OCI-LY1 (cell line): ENCODE data around the gene GNS.

Experiments used
- H2AFZ ChIP-seq: fragments of 200-600 bp; sonication (generic), shearing (Covaris generic); 2 replicates; pipeline ENCODE4 v1.6.0; 2014; ENCODE audit warnings: antibody characterized with exemption, mild to moderate bottlenecking, low read length
- H3F3A ChIP-seq: fragments of 200-600 bp; sonication (generic), shearing (Covaris generic); 2 replicates; pipeline ENCODE4 v1.6.0; 2014; ENCODE audit warnings: mild to moderate bottlenecking, antibody characterized with exemption, low read length, moderate library complexity; ENCODE audit not compliant: insufficient read depth
- H3K27ac ChIP-seq: fragments of 200-600 bp; sonication (generic); 2 replicates; pipeline ENCODE4 v1.5.1; 2014; ENCODE audit warnings: low read length, mixed run types, mild to moderate bottlenecking, low read depth; ENCODE audit not compliant: poor library complexity, severe bottlenecking
- H3K27me3 ChIP-seq: fragments of 200-600 bp; sonication (generic); 2 replicates; pipeline ENCODE4 v1.6.0; 2014; ENCODE audit warnings: antibody characterized with exemption, mild to moderate bottlenecking, low read length, moderate library complexity; ENCODE audit not compliant: insufficient read depth
- H3K36me3 ChIP-seq: fragments of 200-600 bp; sonication (generic); 2 replicates; pipeline ENCODE4 v1.6.1; 2014; ENCODE audit warnings: mild to moderate bottlenecking, antibody characterized with exemption, low read length, moderate library complexity, mixed read lengths; ENCODE audit not compliant: insufficient read depth
- H3K4me1 ChIP-seq: fragments of 200-600 bp; sonication (generic); 2 replicates; pipeline ENCODE4 v1.5.1; 2014; ENCODE audit warnings: mild to moderate bottlenecking, low read length, moderate library complexity; ENCODE audit not compliant: insufficient read depth, severe bottlenecking
- H3K4me2 ChIP-seq: fragments of 200-600 bp; sonication (generic), shearing (Covaris generic); 2 replicates; pipeline ENCODE4 v1.6.1; 2014; ENCODE audit warnings: low read length
- H3K4me3 ChIP-seq: fragments of 200-600 bp; sonication (generic); 2 replicates; pipeline ENCODE4 v1.5.1; 2014; ENCODE audit warnings: low read length, low read depth, mild to moderate bottlenecking, mixed read lengths; ENCODE audit not compliant: poor library complexity, severe bottlenecking
- H3K79me2 ChIP-seq: fragments of 200-600 bp; shearing (Covaris generic); 2 replicates; pipeline ENCODE4 v1.6.1; 2016; ENCODE audit warnings: mixed run types, low read length, mixed read lengths; ENCODE audit not compliant: insufficient read depth
- H3K9ac ChIP-seq: fragments of 200-600 bp; sonication (generic), shearing (Covaris generic); 2 replicates; pipeline ENCODE4 v1.6.1; 2014; ENCODE audit warnings: mild to moderate bottlenecking, low read length, mixed read lengths
- H3K9me2 ChIP-seq: fragments of 200-600 bp; sonication (generic), shearing (Covaris generic); 2 replicates; pipeline ENCODE4 v1.6.1; 2014; ENCODE audit warnings: low read depth, mild to moderate bottlenecking, low read length, mixed read lengths
- H3K9me3 ChIP-seq: fragments of 200-600 bp; shearing (Covaris generic); 2 replicates; pipeline ENCODE4 v1.6.1; 2014; ENCODE audit warnings: low read length, mixed read lengths
- H4K20me1 ChIP-seq: fragments of 200-600 bp; sonication (generic), shearing (Covaris generic); 2 replicates; pipeline ENCODE4 v1.6.0; 2016; ENCODE audit warnings: mild to moderate bottlenecking, low read length; ENCODE audit not compliant: insufficient read depth
- EZH2 ChIP-seq: fragments of 200-600 bp; sonication (generic), shearing (Covaris generic); IDR thresholded peaks from 2 replicates; pipeline ENCODE4 v1.8.0; 2017; ENCODE audit warnings: borderline replicate concordance, mixed run types, mild to moderate bottlenecking, antibody characterized with exemption, low read length, moderate library complexity, mixed read lengths
- TF ChIP-seq, protein P1 (sequence below): fragments of 200-600 bp; sonication (generic), shearing (Covaris generic); IDR thresholded peaks from 2 replicates; pipeline ENCODE4 v1.5.1; 2017; ENCODE audit warnings: mild to moderate bottlenecking, antibody characterized with exemption, low read length, moderate library complexity, mixed read lengths

The GNS gene

DNA sequence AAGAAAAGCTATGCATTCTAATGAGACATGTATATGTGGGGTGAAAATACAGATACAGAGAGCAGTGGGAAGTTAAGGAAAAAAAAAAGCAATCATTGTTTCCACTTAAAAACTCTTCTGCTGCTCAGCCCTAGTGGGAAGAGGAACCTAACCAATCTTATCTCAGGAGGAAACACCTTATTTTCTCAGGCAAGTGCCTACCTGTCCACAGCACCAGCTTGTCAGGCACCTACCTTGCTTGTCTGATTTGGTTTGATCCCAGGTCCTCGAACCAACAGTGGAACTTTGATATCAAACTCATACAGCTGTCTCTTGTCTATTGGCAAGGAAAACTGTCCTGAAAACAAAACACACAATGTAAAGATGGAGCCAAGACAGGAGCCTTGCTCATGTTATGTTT lies 22.4 kb downstream of the GNS start:
- no peak overlapping the region for H3K9ac ChIP-seq
- peaks cover 59% of the 10 kb centered on the region for H3K36me3 ChIP-seq
- TF ChIP-seq, protein P1, sequence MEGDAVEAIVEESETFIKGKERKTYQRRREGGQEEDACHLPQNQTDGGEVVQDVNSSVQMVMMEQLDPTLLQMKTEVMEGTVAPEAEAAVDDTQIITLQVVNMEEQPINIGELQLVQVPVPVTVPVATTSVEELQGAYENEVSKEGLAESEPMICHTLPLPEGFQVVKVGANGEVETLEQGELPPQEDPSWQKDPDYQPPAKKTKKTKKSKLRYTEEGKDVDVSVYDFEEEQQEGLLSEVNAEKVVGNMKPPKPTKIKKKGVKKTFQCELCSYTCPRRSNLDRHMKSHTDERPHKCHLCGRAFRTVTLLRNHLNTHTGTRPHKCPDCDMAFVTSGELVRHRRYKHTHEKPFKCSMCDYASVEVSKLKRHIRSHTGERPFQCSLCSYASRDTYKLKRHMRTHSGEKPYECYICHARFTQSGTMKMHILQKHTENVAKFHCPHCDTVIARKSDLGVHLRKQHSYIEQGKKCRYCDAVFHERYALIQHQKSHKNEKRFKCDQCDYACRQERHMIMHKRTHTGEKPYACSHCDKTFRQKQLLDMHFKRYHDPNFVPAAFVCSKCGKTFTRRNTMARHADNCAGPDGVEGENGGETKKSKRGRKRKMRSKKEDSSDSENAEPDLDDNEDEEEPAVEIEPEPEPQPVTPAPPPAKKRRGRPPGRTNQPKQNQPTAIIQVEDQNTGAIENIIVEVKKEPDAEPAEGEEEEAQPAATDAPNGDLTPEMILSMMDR: no peak
- no peak for TF ChIP-seq EZH2
- no peak overlapping the region for H3K4me2 ChIP-seq
- H3K4me3 ChIP-seq: no peak overlapping the region
- H3K79me2 ChIP-seq: no peaks in the 10 kb centered on the region
- no peak overlapping the region for H2AFZ ChIP-seq
- no peaks in the 10 kb centered on the region for H3K27me3 ChIP-seq
- H3K27ac ChIP-seq: no peak overlapping the region
- no peaks in the 10 kb centered on the region for H3K9me3 ChIP-seq
- H3K4me1 ChIP-seq: no peaks in the 10 kb centered on the region
- H3F3A ChIP-seq: no peaks in the 10 kb centered on the region
- no peaks in the 10 kb centered on the region for H4K20me1 ChIP-seq
- H3K9me2 ChIP-seq: no peaks in the 10 kb centered on the region

DNA sequence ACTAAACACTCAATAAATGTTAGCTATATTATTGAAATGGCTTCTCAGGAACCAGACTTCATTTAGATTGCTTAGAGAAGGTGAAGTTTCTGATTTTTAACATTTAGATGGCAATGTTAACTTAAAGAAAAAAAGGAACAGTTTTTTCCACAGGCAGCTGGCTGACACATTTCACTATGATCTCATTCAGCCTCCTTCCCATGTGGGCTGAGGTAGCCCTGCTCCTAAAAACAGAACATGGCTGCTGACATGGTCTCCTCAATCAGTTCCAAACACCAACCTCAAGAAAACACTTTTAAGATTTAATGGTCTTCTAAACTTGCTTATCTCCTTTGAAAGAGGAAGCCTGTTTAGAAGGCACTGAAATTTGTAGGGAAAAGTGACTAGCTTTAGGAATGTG lies 23.8 kb downstream of the GNS start:
- H3K9ac ChIP-seq: no peak overlapping the region
- no peaks in the 10 kb centered on the region for H3K4me1 ChIP-seq
- H4K20me1 ChIP-seq: no peaks in the 10 kb centered on the region
- no peaks in the 10 kb centered on the region for H3K9me2 ChIP-seq
- H3K4me2 ChIP-seq: no peak overlapping the region
- no peak overlapping the region for H3K4me3 ChIP-seq
- no peaks in the 10 kb centered on the region for H3K27me3 ChIP-seq
- no peaks in the 10 kb centered on the region for H3F3A ChIP-seq
- no peaks in the 10 kb centered on the region for H3K9me3 ChIP-seq
- TF ChIP-seq EZH2: no peak
- TF ChIP-seq, protein P1: no peak
- H3K27ac ChIP-seq: no peak overlapping the region
- peaks cover 56% of the 10 kb centered on the region for H3K36me3 ChIP-seq
- no peaks in the 10 kb centered on the region for H3K79me2 ChIP-seq
- H2AFZ ChIP-seq: no peak overlapping the region

DNA sequence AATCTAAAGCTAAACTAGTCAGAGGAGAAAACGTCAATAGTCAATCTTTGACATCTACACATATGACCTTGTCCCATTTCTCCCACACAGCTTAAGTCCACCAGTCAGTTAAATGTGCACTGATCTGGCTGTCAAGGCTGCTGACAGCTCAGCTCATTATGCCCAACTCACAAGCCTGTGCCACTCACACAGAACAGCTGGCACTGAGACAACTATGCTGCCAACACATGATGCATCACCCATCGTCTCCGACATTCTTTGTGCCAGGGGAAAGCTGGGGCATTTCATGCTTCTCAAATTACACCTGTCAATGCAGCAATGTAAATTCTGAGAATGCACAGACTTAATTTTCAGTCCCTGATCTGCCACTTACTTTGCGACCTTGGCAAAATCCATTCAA lies 25.3 kb downstream of the GNS start:
- Histone ChIP-seq H3K4me2 (no peak overlapping the region), H3K4me3 (no peak overlapping the region), H3K79me2 (no peaks in the 10 kb centered on the region), H4K20me1 (no peaks in the 10 kb centered on the region), H3K9me3 (no peaks in the 10 kb centered on the region), H3K27ac (no peak overlapping the region), H3K27me3 (no peaks in the 10 kb centered on the region), H3K4me1 (peaks cover 3% of the 10 kb centered on the region), H3K9me2 (no peaks in the 10 kb centered on the region), H3K9ac (no peak overlapping the region), H2AFZ (no peak overlapping the region), H3F3A (no peaks in the 10 kb centered on the region), H3K36me3 (peaks cover 42% of the 10 kb centered on the region; the same call in 1 of the 2 replicates)
- TF ChIP-seq, protein P1: no peak
- no peak for TF ChIP-seq EZH2
